Head of caudate nucleus (tissue), 42 donors: ENCODE measurements around the gene RNF146.
"Not testable (repeated sequence)": the region's sequence is repeated elsewhere in the genome, so short reads cannot be mapped to it uniquely, and the experiment has no call there.

ENCODE experiments used
- DNase-seq, 42 donors: peaks; one replicate each; pipeline versions ENCODE4 v3.0.0 to v3.0.0-alpha.2; 2020 to 2021; ENCODE audit warnings: mixed read lengths in 7 of 42
- intact Hi-C: fragments of 100-400 bp; cut with DNase I; formaldehyde crosslinking; loops from one replicate; pipeline ENCODE4 v1.15.0; 2022

RNF146 gene

DNA sequence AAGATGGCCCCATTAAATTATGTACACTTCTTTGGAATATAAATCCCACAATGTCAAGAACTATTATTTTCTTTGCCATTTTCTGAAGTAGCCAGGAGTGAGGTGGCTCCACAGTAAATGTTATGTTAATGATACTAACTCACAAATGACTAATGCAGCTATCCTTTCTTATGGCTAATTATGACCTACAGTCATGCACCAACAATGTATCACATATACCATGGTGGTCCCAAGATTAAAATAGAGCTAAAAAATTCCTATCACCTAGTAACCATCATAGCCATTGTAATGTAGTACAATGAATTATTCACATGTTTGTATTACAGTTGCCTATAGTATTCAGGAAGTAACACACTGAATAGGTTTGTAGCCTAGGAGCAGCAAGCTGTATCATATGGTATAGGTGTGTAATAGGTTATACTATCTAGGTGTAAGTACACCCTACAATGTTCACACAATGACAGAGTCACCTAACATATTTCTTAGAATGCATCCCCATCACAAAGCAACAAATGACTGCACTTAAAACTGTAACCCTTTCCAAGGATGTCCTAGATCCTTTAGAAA is 61.5 kb downstream of the RNF146 start:
- no peak for DNase-seq
- intact Hi-C loops: no loop called here

- DNase-seq, intact Hi-C loops: not testable (repeated sequence)
Observed at GRCh38 chr6:127331256-127331655, 64.6 kb downstream of the RNF146 start.

- DNase-seq: no peak
- intact Hi-C loops: no loop called here
Observed at GRCh38 chr6:127332383-127332961, 65.8 kb downstream of the RNF146 start.
